K562 (cell line): ENCODE results near the gene PRKCB. TPM values are rescaled to one million over a fixed set of nuclear protein-coding genes. Genes with fewer than 3 reads are reported as not detected.

ENCODE experiments used
- ATF7 ChIP-seq: fragments of 450-650 bp; IDR thresholded peaks from 2 replicates; pipeline ENCODE4 v1.7.1; 2014; ENCODE audit warnings: mild to moderate bottlenecking, moderate library complexity
- CCAR2 ChIP-seq: fragments of 200-400 bp; formaldehyde crosslinking; IDR thresholded peaks from 2 replicates; pipeline ENCODE4 v1.6.1; 2017; ENCODE audit warnings: mild to moderate bottlenecking, low read depth, low read length
- DPF2 ChIP-seq: fragments of 450-650 bp; IDR thresholded peaks from 2 replicates; pipeline ENCODE4 v1.6.1; 2016
- JUN ChIP-seq, 2 experiments: sonication (generic) in 1 of 2; formaldehyde crosslinking in 1 of 2; IDR thresholded peaks; 2 replicates each; pipeline versions ENCODE4 v1.6.1 to v1.8.0; 2012 to 2022; ENCODE audit warnings: borderline replicate concordance in 2 of 2, mild to moderate bottlenecking in 2 of 2, improper control_type of control experiment in 1 of 2, low read depth in 1 of 2, low read length in 1 of 2, missing genetic modification reagents in 1 of 2
- KDM1A ChIP-seq, 2 experiments: fragments of 450-650 bp; IDR thresholded peaks; 2 replicates each; pipeline ENCODE4 v1.6.1; 2016; ENCODE audit warnings: mild to moderate bottlenecking in 2 of 2
- MAZ ChIP-seq, 2 experiments: fragments of 450-650 bp in 1 of 2; sonication (generic) in 1 of 2; formaldehyde crosslinking; IDR thresholded peaks in 1 of 2; conservative IDR thresholded peaks in 1 of 2; 2 replicates each; pipeline versions ENCODE4 v1.4.0 to v1.5.0; 2020; ENCODE audit warnings: mild to moderate bottlenecking in 1 of 2, missing genetic modification reagents in 1 of 2
- MNT ChIP-seq, 2 experiments: fragments of 450-650 bp; conservative IDR thresholded peaks; 2 replicates each; pipeline ENCODE4 v1.6.1; 2017; ENCODE audit warnings: mild to moderate bottlenecking in 2 of 2, moderate library complexity in 2 of 2
- MTA1 ChIP-seq: fragments of 450-650 bp; IDR thresholded peaks from 2 replicates; pipeline ENCODE4 v1.6.1; 2017; ENCODE audit warnings: borderline replicate concordance
- NFIC ChIP-seq: fragments of 450-650 bp; IDR thresholded peaks from 2 replicates; pipeline ENCODE4 v1.6.1; 2017; ENCODE audit warnings: mild to moderate bottlenecking, inconsistent platforms
- NRF1 ChIP-seq, 2 experiments: fragments of 450-650 bp; IDR thresholded peaks in 1 of 2; conservative IDR thresholded peaks in 1 of 2; 2 replicates each; pipeline ENCODE4 v1.6.1; 2014; ENCODE audit warnings: mild to moderate bottlenecking in 2 of 2
- RBM25 ChIP-seq: fragments of 200-400 bp; formaldehyde crosslinking; IDR thresholded peaks from 2 replicates; pipeline ENCODE4 v1.6.1; 2018; ENCODE audit warnings: low read length, low read depth, moderate library complexity; ENCODE audit not compliant: severe bottlenecking
- RFX1 ChIP-seq: fragments of 450-650 bp; IDR thresholded peaks from 2 replicates; pipeline ENCODE4 v1.6.1; 2016; ENCODE audit warnings: mild to moderate bottlenecking, moderate library complexity
- RNF2 ChIP-seq: sonication (generic); IDR thresholded peaks from 2 replicates; pipeline ENCODE4 v1.6.1; 2016
- SMAD4 ChIP-seq: fragments of 250-450 bp; sonication (Bioruptor Pico); conservative IDR thresholded peaks from 2 replicates; pipeline ENCODE4 v1.8.0; 2021; ENCODE audit warnings: inconsistent platforms, mild to moderate bottlenecking, moderate library complexity
- TCF3 ChIP-seq: sonication (generic); formaldehyde crosslinking; IDR thresholded peaks from 2 replicates; pipeline ENCODE4 v1.4.0; 2020; ENCODE audit warnings: mild to moderate bottlenecking, missing genetic modification reagents
- U2AF2 ChIP-seq: fragments of 200-400 bp; formaldehyde crosslinking; optimal IDR thresholded peaks from 2 replicates; pipeline ENCODE3; 2017; ENCODE audit warnings: low read depth, mild to moderate bottlenecking, low read length
- ZBTB17 ChIP-seq: fragments of 450-650 bp; formaldehyde crosslinking; IDR thresholded peaks from 2 replicates; pipeline ENCODE4 v1.4.0; 2020; ENCODE audit warnings: mild to moderate bottlenecking
- polyA plus RNA-seq, 8 experiments: library from polyadenylated mRNA; depleted of rRNA in 4 of 8; stranded (reverse) in 5 of 8; unstranded in 3 of 8; fragments of >200 nt; fragmentation: Nextera tagmentation in 2 of 8; fragmentation: Illumina TruSeq in 1 of 8; extraction: Ambion mirVana in 2 of 8; extraction: Trizol in 1 of 8; gene quantifications; 2 replicates each; pipeline versions ENCODE4 v1.2.1 to v1.2.3, GENCODE V29; 2011 to 2014; ENCODE audit warnings: inconsistent platforms in 1 of 8, missing spikeins in 1 of 8
- total RNA-seq, 7 experiments: library from RNA; depleted of rRNA in 6 of 7; stranded (reverse); fragments of >200 nt in 6 of 7; fragmentation: Illumina TruSeq in 2 of 7; extraction: Trizol in 2 of 7; gene quantifications; 2 replicates each; pipeline versions ENCODE4 v1.2.1 to v1.2.3, GENCODE V29; 2011 to 2021; ENCODE audit warnings: low replicate concordance in 1 of 7

PRKCB gene
- total and polyA plus RNA-seq, 9 of the 15 experiments (the other 6 are each of a cell fraction or from before 2014, with no cell fraction given) = 49.9 to 276 (median 148) TPM

GRCh38 chr16:24075931-24076716 is 240.3 kb downstream of the PRKCB start (continued):
- TF ChIP-seq KDM1A (IDR thresholded peaks at IDR 0.05) = 0 out of 4 replicates have a peak, but pooled peaks of 1 of the 2 experiments have one; percentile 26
- TF ChIP-seq ZBTB17 (CRISPR knock-in tag) = peak; percentile 89
- TF ChIP-seq DPF2 = peak; percentile 67
- no peak for TF ChIP-seq CCAR2
- peak; percentile 43 for TF ChIP-seq SMAD4
- no peak for TF ChIP-seq RNF2
- peak; percentile 47 for TF ChIP-seq TCF3
- 0 out of 2 replicates have a peak, but pooled peaks have one; percentile 8 for TF ChIP-seq RFX1
- TF ChIP-seq MTA1 = no peak
- peak; percentile 13 to 42; a peak in 1 of 4 replicates for TF ChIP-seq MNT (conservative IDR thresholded peaks at IDR 0.05)
- 0 out of 4 replicates have a peak, but pooled peaks of 1 of the 2 experiments have one; percentile 17 for TF ChIP-seq MAZ (CRISPR knock-in tag; conservative IDR thresholded peaks at IDR 0.05 in 1 of 2, IDR thresholded peaks at IDR 0.05 in 1 of 2)
- TF ChIP-seq NRF1 (conservative IDR thresholded peaks at IDR 0.05 in 1 of 2, IDR thresholded peaks at IDR 0.05 in 1 of 2) = 0 out of 4 replicates have a peak, but pooled peaks of 1 of the 2 experiments have one; percentile 18
- TF ChIP-seq JUN (IDR thresholded peaks at IDR 0.05; ENCODE audit: borderline replicate concordance, low read depth, low read length) = peak; percentile 67; the same call in 1 of the 2 replicates
- TF ChIP-seq JUN (CRISPR knock-in tag; IDR thresholded peaks at IDR 0.05; ENCODE audit: borderline replicate concordance) = no peak
- TF ChIP-seq RBM25 = no peak
- TF ChIP-seq NFIC = peak; percentile 20; the same call in 1 of the 2 replicates
- peak; percentile 16; the same call in 1 of the 2 replicates for TF ChIP-seq ATF7
- no peak for TF ChIP-seq U2AF2
